Esophagus squamous epithelium (tissue), 4 donors: ENCODE results near the gene MXI1.
"Not testable (repeated sequence)": the region's sequence is repeated elsewhere in the genome, so short reads cannot be mapped to it uniquely, and the experiment has no call there.

ENCODE experiments used
- CTCF ChIP-seq, 6 experiments: fragments of 450-650 bp in 4 of 6; fragments of 200-600 bp in 2 of 6; sonication (generic) in 2 of 6; IDR thresholded peaks; one replicate each; pipeline ENCODE4 v1.5.1; 2016 to 2019; ENCODE audit warnings: antibody characterized with exemption in 6 of 6, mild to moderate bottlenecking in 4 of 6, moderate library complexity in 4 of 6
- POLR2A ChIP-seq, 4 donors: fragments of 450-650 bp; IDR thresholded peaks; one replicate each; pipeline ENCODE4 v1.6.1; 2017; ENCODE audit warnings: antibody characterized with exemption in 4 of 4, mild to moderate bottlenecking in 4 of 4, moderate library complexity in 3 of 4

- TF ChIP-seq CTCF, POLR2A (IDR thresholded peaks at IDR 0.05): not testable (repeated sequence)
These were observed 6.4 kb upstream of the MXI1 start for GRCh38 chr10:110201046-110201445.
